NCI-H1417 (cell line): Measurements from ENCODE around the gene EPS8L1.
A peak's percentile ranks its signal among the peaks of the same experiment; 100 is the strongest.
"Not testable (repeated sequence)": the region's sequence is repeated elsewhere in the genome, so short reads cannot be mapped to it uniquely, and the experiment has no call there.

Experiments used
- DNase-seq, 3 experiments: peaks; one replicate each; lab custom pipeline; 2025; lab: John Stamatoyannopoulos, UW

The EPS8L1 gene

DNA sequence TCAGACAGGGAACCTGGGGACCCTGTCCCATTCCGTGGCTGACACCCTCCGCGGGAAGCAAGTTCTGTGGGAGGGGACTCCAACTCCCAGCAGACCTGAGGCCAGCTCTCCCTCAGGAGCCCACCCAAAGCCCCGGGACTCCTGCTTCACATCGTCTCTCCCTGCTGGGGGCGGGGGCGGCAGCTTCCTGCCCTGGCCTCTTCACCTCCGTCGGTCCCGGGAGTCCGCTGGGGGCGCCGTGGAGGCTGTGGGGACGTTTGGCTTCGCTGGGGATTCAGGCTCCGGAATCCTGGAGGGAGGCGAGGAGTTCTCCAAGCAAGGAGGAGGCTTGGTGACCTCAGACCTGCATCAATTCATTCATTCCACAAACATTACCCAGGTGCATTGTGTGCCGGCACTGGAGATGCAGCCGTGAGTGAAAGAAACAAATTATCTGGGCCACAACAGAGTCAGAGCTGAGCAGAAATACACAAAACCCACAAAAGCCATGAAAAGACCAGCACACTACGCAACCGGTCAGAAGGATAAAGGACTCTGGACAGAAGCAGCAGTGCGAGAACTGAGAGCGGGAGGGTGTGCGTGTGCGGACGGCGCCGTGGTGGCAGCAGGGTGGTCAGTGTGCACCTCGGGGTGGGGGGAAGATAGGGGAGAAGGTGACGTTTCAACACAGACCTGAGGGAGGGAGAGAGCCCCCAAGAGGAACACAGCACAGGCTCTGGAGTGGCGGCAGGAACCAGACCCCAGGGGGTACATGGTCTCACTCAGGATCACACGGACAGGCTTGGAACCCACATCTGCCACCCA is 19.0 kb downstream of the EPS8L1 start:
- DNase-seq: no peak

DNA sequence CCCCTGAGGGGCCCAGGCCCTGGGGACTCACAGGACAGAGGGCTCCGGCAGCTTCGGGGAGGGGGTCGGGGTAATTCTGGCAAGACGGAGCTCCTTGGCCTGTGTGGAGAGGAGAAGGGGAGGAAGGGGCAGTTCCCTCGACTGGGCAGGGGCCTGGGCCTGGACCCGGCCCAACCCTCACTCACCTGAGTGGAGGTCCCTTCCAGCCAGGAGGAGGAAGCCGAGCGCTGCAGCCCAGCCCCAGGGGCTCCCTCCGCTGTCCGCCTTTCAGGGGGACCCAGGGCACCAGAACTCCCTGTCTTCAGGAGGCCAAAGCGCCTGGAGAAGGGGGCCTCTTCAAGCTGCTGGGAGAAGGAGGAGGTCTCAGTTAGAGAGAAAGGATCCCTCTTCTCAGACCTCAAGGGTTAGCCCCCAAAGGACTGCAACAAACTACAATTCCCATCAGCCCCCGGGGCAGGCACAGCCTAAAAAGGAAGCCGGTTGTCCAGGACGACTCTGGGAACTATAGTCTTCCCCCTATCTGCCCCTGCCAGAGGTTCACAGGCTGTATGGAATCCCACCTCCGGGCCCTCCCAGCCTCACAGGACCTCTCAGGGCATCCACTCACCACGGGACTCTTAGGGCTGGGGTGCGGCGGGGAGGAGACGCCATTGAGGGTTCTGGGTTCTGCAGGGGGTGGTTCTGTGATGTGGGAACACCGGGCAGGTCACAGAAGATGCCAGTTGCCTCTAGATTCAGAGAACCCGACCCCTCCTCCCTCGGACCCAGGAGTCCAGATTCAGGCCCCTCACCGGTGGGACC is 19.8 kb downstream of the EPS8L1 start:
- DNase-seq: no peak

DNA sequence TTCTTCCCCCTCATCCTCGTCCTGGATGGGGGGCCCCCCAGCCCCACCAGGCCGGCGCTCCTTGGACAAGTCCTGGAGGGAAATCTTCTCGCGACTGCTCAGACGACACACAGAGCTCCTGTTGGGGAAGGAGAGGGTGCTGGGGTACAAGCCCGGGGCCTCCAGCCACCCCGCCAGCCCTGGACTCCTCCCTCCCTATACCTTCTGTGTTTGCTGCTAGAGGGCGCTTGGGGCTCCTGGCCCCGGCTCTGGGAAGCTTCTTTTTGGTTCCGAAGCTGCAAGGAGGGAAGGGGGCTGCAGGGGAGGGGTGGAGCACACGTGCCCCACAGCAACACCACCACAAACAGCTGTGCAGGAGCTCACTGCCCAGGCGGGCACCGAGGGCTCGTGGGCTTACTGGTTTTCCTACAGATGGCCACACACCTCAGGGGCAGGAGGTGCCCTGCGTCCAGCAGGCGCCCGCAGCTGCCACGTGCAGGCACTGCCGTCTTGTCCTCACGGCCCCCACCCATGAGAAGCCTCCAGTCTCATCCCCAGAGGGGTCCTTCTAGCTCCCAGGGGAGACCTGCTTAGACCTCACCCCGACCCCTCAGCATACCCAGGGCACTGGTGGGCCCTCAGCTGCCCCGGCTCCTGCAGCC is 20.5 kb downstream of the EPS8L1 start:
- DNase-seq: no peak

DNA sequence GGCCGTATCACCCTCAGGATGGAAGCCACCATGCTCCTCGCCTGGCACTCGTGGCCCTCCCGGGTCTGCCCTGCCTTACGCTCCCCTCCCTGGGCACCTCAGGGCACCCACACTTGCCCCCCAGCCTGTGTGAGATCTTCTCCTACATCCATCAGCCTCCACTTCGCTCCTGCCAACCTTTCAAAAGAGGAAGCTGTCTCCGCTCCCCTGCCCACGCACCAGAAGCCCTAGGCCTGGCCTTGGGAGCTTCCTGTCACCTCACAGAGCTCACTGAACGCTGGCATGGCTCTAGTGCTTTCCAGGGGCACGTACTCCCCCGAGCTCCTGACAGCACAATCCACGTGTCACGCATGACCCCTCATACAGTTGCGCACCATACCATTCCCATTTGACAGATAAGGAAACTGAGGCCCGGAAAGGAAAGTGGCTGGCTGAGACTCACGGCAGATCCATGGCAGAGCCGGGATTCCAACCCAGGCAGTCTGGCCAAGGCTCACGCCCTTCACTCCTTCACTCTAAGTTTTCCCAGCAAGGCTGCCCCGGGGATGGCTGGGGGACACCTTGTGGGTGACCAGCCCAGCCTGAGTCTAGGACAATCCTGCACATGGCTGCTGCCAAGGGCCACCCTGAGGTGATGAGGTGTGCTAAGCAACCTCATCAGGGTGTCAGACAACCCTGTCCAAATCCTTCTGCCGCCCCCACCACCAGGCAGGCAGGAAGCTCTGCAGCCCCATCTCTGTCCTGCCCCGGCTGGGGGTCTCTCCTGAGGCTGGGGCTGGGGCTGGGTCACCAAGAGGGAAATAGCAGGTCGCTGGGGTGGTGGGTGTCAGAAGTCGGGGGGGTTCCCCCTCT is 22.4 kb downstream of the EPS8L1 start:
- no peak for DNase-seq

DNA sequence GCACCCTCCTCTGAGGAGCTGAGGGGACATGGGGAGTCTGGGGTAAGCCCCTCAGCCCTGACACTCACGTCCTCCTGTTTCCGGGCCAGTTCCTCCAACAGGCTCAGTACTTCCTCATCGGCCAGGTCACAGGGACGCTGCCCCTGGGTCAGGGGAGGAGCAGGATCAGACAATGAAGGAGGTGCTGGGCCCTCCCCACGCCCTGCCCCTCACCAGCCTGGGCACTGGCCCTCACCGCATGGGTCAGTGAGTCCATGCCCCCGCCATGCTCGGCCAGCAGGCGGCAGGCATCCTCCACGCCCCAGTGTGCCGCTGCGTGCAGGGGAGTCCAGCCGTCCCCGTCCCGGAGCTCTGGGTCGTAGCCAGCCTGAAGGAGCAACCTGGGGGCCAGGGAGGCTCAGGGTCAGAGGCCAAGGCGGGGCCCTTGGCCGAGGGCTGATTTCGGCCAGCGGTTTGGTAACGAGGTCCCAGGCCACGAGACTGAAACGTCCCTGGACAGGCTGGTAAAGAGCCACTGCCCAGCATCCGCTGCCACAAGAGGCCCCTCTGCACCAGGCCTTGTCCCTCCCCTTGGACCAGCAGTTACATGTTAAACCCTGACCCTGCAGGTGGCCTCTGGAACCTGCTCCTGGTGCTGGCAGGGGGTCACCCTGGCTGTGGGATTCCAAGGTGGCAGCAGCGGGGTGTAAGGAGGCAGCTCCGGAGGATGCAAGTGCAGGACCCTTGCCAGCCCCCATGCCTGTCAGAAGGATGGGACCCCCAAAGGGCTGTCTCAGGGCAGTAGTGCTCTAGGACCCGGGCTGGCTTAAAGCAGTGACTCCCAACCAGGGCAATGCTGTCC is 23.3 kb downstream of the EPS8L1 start:
- no peak for DNase-seq

DNA sequence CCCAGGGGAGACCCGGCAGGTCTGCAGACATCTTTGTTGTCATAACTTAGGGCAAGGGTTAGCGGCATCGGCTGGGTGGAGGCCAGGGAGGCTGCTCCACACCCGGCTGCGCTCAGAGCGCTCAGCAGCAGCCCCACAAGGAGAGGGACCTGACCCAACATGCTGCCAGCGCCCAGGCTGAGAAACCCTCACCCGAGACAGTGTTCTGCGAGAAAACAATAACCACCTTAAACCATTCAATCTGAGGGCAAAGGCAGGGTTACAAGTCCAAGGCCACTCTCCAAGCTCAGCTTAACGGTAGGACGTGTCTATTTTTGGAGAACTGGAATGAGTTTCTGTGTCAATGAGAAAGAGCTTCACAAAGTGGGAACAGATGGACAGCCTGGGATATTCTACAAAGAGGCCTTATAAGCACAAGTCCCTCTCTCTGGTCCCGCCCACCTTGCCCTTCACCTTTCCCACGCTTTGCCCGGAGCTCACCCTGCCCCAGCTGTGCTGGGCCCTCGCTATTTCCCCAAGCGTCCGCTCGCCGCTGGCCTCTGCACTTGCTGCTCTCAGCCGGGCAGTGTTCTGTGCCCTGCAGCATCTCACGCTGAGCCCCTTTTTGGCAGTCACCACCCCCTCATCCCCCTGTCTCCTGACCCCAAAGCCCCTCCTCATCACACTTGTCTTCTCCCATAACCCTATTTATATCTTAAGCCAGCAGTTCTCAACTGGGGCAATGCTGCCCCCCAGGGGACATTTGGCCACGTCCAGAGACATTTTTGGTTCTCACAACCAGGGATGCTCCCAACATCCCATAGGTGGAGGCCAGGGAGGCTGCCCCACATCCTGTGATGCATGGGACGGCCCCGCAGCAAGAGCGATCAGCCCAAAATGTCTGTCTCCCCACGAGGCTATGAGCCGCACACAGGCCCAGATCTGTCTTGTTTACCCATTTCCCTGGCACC is 24.2 kb downstream of the EPS8L1 start:
- DNase-seq: no peak

DNA sequence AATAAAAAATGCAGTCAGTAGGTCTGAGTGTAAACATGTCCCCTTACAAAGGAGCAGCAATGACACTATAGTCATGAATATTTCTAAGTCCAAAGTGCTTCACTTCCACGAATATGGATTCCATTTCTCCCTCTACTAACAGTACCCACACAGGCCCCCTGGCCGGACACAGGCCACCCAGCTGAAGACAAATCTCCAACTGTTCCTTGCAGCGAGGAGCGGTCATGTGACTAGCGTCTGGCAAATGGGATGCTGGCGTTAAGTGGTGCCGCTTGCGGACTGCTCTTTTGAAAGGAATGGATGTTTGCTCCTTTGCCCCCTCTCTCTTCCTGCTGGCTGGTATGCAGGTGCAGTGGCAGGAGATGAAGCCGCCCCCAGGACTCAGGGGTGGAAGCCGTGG is 25.6 kb downstream of the EPS8L1 start:
- DNase-seq: no peak

DNA sequence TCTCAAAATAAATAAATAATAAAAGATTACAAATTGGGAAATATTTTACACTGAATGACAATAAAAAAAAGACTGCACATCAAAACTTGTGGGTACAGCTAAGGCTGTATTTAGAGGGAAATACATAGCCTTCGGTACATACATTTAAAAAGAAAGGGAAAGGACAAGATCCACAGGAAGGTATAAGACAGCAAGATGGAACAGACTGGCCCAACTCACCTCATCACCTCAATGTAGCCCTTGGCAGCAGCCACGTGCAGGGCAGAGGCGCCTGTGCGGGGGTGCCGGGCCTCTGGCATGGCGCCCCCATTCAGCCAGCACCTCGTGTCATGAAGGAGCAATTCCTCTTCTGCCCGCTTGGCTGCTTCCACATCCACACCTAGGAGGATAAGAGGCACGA is 27.5 kb downstream of the EPS8L1 start:
- DNase-seq: no peak

DNA sequence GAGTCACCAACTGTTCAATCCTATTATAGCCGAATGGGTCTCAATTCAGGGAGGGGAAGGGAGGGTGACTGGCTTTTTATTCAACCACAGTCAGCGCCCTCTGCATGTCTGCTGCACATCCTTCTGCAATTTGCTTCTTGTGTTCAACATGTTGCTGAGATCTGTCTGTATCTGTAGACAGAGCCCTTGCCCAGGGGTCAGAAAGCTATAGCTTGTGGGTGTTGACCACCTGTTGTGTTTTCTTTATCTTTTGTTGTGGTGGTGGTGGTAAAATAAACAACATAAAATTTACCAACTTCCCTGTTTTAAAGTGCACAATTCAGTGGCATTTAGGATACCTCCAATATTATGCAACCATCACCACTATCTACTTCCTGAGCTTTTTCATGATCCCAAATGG is 29.6 kb downstream of the EPS8L1 start:
- DNase-seq: no peak

DNA sequence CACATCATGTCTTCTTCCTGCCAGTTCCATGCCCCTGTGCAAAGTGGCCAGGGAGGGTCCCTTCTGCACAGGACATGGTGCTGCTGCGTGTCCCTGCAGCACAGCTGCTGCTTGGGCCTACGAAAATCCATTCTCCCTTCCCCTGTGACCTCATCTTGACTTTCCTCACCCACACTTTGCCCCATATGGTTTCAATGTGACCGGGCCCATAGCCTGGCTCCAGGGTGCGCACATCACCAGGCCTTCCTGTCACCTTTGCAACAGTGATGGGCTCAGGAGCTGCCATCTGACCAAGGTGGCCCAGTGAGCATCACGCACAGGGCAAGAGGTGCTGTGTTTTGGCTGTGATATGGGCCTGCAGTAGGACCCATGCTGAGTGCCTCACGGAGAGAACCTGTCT is 30.9 kb downstream of the EPS8L1 start:
- no peak for DNase-seq

DNA sequence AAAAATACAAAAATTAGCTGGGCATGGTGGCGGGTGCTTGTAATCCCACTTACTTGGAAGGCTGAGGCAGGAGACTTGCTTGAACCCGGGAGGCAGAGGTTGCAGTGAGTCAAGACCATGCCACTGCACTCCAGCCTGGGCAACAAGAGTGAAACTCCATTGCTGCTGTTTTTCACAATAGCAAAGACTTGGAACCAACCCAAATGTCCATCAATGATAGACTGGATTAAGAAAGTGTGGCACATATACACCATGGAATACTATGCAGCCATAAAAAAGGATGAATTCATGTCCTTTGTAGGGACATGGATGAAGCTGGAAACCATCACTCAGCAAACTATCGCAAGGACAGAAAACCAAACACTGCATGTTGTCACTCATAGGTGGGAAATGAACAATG is 31.6 kb downstream of the EPS8L1 start:
- not testable (repeated sequence) for DNase-seq

DNA sequence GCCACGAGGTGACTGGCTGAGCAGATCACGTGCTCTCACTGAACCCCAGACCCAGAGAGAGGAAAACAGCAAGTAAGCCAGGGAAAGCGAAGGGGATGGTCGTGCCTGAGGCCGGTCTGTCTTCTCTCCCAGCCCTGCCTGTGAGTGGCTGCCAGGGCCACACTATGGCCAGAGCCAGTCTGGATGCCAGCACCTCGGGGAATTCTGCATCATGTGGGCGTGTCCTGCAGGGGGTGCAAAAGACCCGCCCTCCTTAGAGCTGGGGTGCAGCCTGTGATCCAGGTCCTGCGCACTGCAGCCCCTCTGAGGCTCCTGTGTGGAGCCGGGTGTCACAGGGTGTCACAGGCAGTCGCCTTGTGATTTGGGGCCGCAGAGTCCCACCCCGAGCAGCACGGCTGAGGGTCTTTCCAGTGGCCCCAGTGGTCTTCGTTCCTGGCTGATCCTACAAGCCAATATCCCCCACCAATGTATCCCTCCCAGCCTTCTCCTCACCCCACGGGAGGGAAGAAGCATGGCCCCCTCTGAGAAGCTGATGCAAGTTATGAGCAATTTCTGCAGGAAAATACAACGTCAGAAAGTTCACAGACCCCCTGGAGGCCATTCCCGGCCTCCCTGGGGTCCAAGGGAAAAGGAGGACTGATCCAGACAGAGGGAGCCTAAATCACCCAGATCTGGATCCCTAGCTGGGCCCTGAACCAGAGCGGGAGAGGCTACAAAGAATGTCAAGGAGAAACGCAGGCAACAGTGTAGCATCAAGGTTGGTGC is 34.0 kb downstream of the EPS8L1 start:
- DNase-seq: no peak

DNA sequence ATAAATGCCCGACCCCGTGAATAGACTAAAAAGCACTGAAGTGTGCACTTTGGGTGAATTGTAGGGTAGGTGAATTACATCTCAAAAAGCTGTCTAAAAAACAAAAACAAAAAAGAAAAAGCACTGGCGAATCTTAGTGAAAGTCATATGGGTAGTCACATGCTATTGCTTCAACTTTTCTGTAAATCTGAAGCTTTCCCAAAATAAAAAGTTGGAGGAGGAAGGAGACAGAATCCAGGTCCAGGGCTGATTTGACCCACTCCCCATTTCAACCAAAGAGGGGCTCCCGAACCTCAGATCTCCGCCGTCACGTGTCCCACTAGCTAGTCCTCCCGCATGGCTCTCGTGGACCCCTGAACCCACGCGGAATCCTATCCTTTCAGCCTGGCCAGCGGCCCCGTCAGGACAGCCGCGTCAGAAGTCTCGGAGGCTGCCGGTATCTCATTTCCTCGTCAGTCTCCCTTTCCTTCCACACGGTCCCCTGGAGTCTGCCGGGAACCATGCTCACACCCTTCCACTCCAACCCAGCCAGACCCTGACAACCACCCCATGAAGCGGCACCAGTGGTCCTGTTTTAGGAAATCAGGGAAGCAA is 35.7 kb downstream of the EPS8L1 start:
- DNase-seq: no peak

DNA sequence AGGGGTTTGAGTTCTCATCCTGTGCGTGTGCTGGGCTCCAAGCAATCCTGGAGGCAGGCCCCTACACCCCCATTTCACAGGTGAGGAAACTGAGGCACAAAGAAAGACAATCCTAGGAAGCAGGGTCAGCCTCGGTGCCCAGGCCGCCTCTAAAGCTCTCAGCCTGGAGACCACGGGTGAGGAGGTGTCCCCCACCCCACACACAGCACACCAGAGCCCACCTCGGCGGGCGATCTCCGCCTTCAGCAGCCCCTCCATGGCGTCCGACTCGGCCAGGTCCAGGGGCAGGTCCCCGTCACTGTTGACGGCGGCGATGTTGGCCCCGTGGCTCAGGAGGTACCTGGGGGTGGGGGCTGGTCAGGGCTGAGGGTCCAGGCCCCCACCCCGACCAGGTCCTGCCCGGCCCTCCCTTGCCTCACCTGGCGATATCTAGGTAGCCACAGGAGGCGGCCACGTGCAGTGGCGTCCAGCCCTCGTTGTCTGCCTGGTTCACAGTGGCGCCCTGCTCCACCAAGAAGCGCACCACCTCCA is 36.6 kb downstream of the EPS8L1 start:
- DNase-seq: no peak

DNA sequence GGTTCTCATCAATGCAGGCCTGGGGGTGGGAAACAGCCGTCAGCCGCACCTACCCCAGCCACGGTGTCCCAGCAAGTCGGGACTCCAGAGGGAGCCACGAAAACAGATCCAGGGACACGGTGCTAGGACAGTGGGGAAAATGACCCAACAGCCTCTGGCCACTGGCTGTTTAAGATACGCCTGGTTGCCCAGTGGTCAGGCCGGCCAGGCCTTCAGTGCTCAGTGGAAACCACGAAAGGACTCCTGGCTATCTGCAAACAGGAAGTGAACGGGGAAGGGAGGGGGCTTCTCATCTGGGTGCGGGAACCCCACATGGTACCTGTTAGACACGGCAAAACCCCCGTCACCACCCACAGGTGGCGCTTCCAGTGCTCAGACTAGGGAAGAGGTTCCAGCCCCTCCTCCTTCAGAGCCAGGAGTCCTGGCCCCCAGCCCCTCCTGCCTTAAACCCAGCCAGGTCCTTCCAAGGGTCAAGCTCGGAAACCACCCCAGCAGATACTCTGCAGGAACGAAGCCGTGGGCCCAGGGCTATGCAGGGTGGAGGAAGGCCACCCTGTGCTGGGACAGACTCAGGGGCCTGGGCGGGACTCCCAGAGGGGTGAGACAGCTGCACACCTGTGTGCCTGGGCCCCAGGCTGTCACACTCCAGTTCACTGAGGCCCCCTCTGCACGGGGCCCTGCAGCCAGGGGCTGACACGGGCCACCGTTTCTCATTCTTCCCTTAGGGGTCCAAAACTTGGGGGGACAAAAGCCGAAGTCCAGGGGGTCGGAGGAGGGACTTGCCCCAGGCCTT is 37.3 kb downstream of the EPS8L1 start:
- no peak for DNase-seq

DNA sequence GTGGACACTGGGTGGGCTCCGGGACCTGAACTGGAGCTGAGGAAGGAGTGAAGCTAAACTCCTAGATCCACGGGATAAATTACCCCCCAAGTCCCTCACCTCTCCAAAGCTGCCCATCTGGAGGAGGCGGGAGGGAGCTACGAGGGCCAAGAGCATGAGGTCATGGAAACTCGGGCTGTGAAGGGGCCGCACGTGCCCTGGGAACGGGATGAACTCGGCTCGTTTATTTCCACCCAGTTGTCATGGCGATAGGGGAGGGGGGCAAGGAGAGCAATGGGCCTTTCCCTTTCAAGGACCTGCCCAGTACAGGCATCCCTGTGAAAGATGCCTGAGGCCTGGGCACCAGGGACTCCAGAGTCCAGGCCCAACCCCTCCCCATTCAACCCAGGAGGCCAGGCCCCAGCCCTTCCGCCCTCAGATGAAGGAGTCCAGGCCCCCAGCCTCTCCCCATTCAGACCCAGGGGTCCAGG is 37.9 kb downstream of the EPS8L1 start:
- DNase-seq: peak in 2 of 3 experiments; percentile 10 to 44

DNA sequence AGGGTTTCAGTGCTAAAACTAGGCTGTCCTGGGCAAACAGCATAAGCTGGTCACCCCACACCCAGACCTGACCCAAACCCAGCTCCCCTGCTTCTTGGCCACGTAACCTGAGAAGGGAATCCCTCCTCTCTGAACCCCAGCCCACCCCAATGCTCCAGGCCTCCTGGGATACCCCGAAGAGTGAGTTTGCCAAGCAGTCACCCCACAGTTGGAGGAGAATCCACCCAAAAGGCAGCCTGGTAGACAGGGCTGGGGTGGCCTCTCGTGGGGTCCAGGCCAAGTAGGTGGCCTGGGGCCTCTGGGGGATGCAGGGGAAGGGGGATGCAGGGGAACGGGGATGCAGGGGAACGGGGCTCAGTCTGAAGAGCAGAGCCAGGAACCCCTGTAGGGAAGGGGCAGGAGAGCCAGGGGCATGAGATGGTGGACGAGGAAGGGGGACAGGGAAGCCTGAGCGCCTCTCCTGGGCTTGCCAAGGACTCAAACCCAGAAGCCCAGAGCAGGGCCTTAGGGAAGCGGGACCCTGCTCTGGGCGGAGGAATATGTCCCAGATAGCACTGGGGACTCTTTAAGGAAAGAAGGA is 39.0 kb downstream of the EPS8L1 start:
- DNase-seq: no peak
